ENCODE results near the gene CBR1.

DNA sequence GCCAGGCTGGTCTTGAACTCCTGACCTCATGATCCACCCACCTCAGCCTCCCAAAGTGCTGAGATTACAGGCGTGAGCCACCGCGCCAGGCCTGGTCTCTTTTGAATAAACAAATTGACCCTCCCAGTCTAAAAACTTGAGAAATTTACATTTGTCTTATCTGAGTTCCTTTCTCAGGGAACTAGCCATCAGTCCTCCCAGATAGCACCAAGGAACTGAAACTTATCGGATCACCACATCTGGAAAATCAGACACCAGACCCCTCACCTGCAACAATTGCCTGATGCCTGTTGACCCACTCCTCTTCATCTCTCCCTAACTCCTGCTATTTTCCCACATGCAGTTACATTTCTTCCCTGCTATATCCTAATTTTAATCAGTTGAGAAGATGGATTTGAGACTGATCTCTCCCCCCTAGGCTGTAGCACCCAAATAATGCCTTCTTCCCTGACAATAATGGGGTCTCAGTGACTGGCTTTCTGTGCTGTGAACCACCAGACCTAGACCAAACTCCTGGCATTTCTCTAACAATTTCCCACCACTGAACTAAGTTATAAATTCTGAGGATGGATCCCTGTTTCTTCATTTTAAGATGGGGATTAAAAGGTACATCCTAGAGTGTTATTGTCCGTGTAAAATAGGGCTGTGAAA is 951 bp upstream of the CBR1 start:
- TF ChIP-seq POLR2A (IDR thresholded peaks at IDR 0.05; ENCODE audit: low read length) = no peak
- no peak for TF ChIP-seq GATA1 (IDR thresholded peaks at IDR 0.05; ENCODE audit: low read depth, low read length)
